Esophagus squamous epithelium (tissue), 4 donors: ENCODE results near the gene MECP2.

ENCODE experiments used
- CTCF ChIP-seq, 6 experiments: fragments of 450-650 bp in 4 of 6; fragments of 200-600 bp in 2 of 6; sonication (generic) in 2 of 6; IDR thresholded peaks; one replicate each; pipeline ENCODE4 v1.5.1; 2016 to 2019; ENCODE audit warnings: antibody characterized with exemption in 6 of 6, mild to moderate bottlenecking in 4 of 6, moderate library complexity in 4 of 6
- POLR2A ChIP-seq, 4 donors: fragments of 450-650 bp; IDR thresholded peaks; one replicate each; pipeline ENCODE4 v1.6.1; 2017; ENCODE audit warnings: antibody characterized with exemption in 4 of 4, mild to moderate bottlenecking in 4 of 4, moderate library complexity in 3 of 4

- no peak for TF ChIP-seq CTCF (IDR thresholded peaks at IDR 0.05)
- TF ChIP-seq POLR2A (IDR thresholded peaks at IDR 0.05) = no peak
These were observed 45.6 kb upstream of the MECP2 start for GRCh38 chrX:154142950-154143745.
